ENCODE results near the gene ZNF532.

DNA sequence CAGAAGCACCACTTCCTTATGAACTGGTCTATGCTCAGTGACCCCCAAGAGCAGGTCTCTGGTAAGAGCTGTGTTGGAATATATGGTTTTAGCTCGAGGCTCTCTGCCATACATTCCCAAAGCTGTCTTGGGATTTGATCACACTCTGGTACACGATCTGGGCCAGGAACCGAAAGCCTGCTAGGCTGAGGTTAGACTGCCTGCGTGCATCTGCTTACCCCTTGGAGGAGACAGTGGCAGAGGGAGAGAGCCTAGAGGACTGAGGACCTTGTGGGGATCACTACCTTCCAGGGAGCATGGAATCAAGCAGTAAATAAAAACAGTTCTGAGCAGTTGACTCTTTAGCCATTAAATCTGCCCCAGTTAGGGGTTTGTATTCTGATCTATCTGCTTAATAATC is 63.7 kb downstream of the ZNF532 start:
- TF ChIP-seq POLR2A (IDR thresholded peaks at IDR 0.05) (no peak), CTCF (IDR thresholded peaks at IDR 0.05 in 4 of 5, conservative IDR thresholded peaks at IDR 0.05 in 1 of 5) (no peak)

Measured in gastrocnemius medialis (tissue), 4 donors.